M059J (cell line): ENCODE data around the gene CUX1. TPM values are rescaled to one million over a fixed set of nuclear protein-coding genes. Genes with fewer than 3 reads are reported as not detected.
"Not testable (repeated sequence)": the region's sequence is repeated elsewhere in the genome, so short reads cannot be mapped to it uniquely, and the experiment has no call there.

Experiments
- DNase-seq: peaks from one replicate; pipeline ENCODE4 v3.0.0-alpha.2; 2012; ENCODE audit warnings: low read depth
- total RNA-seq: library from RNA; depleted of rRNA; stranded (reverse); fragments of >200 nt; shearing (Covaris generic); gene quantifications from 2 replicates; pipeline ENCODE4 v1.2.3, GENCODE V29; 2014

CUX1 gene
- total RNA-seq, 1 experiment from 2014 or later, result 51.9 TPM

DNA sequence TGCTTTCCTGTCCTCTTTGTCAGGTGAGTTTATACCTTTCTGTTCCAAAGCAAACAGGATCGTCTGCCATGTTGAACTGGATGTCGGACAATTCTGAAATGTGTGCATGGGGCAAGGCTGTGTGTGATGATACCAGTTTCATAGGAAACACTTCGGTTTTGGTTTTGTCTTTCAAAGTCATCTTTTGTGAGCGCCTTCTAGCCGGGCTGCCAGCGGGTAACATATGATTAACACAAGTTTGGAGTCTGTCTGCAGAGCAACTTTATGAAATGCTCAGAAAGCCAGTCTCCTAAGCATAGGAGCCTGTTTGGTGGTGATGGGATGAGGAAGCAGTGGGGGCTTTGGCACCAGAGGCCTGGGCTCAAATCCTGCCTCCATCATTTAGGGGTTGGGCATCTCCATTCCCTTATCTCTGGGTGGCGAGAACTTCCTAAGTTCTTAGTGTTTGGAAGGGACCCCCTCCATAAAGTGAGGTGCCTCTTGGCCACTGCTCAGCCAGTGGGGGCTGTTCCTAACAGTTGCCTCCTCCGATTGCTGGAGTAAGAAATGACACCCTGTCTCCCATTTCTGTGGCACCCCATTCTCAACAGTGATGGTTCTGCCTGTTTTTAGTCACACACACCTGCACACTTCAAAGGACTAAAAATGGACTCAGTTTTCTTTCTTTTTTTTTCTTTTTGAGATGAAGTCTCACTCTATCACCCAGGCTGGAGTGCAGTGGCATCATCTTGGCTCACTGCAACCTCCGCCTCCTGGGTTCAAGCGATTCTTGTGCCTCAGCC, 36.8 kb downstream of the CUX1 start:
- DNase-seq, result no peak

DNA sequence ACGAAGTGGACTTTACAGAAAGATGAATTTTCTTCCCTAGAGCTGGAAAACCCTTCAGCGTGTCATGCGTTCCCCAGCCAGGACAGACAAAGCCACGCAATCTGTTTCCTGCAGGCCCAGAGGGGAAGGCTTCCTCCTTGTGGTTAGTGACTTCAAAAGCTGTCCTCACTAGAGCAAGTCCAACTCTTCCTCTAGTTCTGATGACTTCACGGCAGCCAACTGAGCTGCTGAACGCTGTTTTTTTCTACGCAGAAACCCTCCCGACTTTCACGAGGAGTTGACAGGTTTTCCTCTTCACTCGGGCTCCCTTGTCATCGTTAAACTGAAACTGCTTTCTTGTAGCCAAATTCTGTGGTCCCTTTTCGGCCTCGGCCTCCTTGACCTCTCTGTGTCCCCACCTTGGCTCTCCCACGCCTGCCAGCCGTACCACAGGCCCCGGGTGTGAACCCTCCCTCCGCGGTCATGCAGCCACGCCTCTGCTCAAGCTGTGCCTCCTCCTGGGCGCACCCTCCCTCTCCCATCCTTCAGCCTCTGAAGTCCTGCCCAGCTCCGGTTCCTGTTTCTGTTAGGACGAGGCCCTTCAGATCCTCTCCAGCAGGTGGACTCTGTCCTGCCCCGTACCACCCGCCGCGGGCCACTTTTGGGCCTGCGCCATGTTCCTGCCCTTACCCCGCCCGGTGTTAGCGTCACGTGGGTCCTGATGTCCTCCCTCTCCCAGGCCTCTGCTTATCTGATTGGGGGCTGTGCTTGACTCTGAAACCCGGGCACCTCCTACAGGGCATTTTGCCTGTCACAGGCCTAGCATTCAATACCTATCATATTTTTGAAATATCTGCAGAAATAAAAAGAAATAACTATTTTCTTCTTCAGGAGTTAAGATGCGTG, 39.3 kb downstream of the CUX1 start:
- no peak for DNase-seq

DNA sequence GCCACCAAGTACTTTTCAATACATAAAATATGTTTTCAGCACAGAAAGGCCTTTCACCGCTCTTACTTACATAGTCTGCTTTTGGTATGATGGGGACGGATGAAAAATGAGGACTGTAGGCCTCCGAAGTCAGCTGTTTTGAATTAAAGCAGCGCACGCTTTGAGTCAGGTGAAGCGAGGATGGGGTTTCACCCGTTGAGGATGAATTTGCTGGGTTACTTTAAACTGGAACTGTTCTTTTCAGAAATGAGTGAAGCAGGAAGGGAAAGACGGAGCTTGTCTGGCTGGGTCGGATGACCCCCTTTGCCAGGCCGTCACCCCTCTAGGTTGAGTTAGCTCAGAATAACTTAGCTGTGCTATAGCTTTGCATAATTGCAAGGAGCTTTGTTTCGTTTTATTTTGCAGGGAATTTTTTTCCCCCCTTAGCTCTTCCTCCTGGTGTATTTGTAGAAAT, 40.0 kb downstream of the CUX1 start:
- DNase-seq, result no peak

DNA sequence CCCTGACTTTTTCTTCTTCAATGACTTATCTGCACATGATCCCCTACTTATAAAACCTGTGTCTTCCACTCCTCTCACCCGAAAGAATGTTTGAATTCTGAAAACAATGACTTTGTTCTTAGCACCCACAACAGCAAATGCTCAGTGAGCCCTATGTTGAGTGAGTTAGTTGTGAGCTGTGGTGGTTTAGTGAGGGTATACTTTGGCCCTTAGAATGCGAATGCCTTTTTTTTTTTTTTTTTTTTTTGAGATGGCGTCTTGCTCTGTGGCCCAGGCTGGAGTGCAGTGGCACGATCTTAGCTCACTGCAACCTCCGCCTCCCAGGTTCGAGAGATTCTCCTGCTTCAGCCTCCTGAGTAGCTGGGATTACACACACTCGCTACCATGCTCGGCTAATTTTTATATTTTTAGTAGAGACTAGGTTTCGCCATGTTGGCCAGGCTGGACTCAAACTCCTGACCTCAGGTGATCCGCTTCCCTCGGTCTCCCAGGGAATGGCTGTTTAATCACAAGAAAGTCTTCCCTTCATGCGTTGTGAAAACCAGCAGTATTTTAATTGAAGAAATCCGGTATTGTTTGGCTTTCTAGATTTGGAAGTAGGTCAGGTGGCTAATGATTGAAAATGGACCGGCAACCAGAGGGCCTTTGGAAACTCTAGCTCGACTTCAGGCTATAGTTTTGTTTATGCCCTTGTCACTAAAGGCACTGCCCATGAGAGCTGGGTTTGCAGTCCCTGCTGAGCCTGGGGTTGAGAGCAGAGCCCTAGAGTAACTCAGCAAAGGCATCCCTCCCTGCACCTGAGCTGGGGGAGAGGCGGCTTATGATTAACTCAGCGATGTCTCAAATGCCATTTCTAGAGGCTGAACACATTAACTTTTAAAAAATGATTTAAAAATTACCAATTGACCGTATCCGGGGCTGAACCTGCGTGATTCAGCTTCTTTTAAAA, 41.3 kb downstream of the CUX1 start:
- DNase-seq, result no peak

DNA sequence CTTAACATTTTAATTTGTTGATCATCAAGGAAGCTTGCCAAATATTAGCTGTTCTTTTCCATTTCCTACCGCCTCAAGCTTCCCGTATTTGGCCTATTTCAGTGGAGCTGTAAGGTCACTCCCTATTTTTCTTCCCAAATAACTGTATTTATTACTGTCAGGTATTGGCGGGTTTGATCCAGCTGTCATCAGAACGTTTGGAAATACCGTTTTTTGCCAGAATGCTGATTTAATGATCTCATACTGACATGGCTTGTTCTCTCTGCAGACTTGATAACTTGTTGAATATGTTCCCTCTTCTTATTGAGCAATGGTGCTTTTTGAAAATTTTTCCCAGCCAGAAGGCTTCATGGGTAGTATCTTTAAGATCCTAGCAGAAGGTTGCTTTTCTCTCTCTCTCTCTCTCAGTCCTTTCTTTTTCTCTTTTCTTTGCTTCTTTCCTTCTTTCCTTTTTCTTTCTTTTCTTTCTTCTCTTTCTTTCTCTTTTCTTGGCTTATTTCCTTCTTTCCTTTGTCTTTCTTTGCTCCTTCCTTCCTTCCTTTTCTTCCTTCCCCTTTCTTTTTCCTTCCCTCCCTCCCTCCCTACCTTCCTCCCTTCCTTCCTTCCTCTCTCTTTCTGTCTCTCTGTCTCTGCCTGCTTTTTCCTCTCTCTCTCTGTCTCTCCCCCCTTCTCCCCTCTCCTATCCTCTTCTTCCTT, 42.1 kb downstream of the CUX1 start:
- no peak for DNase-seq

DNA sequence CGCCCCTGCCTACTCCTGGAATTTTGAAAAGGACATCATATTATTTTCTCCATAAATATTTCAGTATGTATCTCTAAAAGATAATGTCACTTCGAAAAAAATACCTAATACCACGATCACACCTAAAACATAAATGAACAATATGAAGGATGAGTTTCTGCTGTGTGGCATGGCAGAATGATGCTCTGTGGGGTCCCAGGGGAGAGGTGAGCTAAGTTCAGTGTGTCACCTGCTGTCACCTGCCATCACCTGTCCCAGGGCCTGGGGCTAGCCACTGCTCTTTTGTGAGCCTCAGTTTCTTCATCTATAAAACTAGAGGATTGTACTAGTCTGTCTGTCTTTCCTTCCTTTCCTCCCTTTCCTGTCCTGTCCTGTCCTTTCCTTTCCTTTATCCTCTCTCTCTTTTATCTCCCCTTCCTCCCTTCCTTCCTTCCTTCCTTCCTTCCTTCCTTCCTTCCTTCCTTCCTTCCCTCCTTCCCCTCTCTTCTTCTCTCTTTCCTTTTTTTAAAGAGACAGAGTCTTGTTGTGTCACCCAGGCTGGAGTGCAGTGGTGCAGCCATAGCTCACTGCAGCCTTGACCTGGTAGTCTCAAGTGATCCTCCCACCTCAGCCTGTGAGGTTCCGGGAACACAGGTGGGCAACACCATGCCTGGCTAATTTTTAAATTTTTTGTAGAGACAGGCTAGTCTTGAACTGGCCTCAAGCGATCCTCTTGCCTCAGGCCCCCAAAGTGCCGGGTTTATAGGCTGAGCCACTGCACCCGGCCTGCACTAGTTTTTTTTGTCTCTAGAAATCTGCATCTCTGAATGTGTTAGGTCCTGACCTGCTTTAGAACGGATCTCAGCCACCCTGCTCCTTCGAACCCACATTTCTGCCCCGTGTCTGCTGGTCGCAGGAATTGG, 43.1 kb downstream of the CUX1 start:
- no peak for DNase-seq

DNA sequence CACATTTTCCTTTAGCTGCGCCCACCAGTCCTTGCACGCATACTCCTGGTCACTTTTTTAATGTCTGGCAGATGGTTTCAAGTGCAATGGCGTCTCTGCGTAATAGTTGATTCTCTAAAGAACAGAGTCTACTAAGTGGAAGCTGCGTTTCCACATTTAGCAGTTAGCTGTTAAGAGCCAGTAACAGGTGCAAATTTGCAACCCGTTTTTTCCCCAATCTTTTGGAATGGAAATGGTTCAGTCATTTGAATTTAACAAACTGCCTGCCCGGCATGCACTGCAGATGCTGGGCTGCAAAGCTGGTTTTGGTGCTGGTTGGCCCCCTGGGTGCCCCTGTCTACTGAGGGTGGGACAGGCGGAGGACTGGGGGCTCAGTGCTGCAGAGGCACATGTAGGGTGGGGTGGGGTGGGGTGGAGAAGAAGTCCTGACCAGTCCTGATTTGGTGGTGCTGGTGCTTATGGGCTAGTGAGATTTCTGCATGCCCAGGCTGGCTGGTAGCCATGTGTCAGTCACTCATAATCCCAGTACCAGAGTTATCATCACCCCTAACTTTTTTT, 43.9 kb downstream of the CUX1 start:
- no peak for DNase-seq

DNA sequence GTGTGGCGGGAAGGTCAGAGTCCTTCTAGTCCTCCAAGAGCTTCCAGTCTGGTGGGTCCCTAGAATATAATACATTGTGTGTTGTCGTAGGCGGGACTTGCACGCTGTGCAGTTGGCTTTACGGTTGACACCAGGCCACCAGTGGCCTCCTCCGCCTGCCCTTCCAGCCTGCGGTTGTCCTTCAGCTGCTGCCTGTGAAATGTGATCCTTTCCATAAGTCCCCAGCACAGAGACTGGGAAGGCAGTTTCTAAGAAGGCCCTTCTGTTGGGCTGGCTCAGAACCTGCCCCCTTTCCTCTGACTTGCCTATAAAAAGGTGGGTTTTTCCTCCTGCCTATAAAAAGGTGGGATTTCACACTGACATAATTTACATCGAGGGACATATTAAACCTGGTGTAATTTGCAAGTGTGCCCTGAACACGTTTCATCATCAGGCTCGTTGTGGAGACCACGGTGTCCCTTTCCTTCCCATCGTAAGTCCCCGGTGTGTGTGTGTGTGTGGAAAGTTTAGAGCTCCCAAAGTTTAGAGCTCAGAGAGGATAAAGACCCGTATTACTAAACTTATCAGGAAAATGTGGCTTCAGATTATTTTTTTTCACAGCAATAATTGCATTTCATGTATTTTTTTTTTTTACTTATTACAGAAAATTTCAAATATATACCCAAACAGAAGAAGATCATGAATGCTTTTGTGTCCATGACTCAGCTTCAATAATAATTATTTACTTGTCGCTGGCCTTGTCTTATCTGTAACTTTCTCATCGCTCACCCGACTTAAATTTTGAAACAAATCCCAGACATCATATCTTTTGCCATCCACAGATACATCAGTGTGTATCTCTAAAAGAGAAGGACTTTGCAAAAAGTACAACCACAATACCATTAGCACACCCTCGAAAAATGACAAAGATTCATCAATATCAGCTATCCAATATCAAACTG, 45.1 kb downstream of the CUX1 start:
- no peak for DNase-seq

DNA sequence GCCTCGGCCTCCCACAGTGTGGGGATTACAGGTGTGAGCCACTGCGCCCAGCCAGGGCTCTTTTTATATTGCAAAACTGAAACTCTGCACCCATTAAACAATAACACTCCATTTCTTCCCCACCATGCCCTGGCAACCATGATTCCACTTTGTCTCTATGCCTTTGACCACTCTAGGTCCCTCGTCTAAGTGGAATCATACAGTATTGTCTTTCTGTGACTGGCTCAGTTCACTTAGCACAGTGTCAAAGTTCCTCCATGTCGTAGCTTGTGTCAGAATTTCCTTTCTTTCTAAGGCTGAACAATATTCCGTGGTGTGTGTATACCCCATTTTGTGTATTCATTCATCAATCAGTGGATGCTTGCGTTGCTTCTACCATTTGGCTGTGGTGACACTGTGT, 46.2 kb downstream of the CUX1 start:
- no peak for DNase-seq

DNA sequence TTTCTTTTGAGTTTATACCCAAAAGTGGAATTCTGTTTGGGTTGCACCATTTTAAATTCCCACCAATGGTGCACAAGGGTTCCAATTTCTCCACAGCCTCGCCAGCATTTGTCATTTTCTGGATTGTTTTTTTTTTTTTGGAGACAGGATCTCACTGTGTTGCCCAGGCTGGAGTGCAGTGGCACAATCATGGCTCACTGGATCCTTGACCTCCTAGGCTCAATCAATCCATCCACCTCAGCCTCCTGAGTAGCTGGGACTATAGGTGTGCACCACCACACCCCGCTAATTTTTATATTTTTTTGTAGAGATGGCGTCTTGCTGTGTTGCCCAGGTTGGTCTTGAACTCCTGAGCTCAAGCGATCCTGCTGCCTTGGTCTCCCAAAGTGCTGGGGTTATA, 46.6 kb downstream of the CUX1 start:
- no peak for DNase-seq

DNA sequence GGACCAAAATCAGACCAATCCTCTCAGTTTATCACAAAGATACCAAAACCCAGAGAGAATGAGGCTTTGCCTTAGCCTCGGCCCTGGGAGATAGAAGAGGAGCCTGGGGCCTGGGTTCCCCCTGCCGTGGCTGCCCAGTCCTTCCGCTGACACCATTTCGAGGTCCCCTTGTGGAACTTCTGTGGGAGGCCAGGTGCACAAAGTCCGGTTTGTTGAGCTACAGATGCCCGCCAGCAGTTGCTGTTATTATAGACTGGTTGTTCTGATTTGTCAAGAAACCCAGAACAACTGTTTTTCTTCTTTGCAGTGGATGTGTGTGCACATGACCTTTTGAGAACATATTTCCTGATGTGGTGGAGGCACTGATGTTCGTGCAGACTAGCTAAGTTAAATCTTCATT, 47.6 kb downstream of the CUX1 start:
- DNase-seq, result no peak

DNA sequence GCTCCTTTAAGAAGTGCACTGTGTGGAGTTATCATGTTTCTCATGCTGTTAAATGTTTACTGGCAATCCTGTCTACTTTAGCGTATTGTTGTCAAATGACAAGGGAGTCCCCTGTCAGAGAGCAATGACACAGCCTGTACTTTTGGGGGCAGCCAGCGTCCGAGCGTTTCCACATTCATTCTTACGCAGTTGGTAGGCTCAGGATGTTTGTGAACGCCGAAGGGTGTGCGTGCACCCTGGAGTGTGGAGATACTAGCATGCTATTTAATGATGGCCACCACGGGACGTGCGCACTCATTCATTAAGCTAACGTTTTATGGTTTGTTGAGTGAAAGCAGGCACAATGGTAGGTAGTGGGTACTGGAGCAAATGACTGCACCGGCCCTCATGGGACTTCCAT, 48.0 kb downstream of the CUX1 start:
- no peak for DNase-seq

DNA sequence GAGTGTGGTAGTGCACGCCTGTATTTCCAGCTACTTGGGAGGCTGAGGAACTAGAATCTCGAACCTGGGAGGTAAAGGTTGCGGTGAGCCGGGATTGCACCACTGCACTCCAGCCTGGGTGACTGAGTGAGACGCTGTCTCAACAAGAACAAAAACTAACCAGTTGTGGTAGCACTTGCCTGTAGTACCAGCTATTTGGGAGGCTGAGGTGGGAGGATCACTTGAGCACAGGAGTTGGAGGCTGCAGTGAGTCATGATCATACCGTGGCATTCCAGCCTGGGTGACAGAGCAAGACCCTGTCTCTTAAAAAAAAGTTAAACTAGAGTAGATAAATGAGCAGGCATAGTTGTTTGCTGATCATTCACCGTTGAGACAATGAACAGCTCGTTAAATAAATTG, 48.9 kb downstream of the CUX1 start:
- no peak for DNase-seq

DNA sequence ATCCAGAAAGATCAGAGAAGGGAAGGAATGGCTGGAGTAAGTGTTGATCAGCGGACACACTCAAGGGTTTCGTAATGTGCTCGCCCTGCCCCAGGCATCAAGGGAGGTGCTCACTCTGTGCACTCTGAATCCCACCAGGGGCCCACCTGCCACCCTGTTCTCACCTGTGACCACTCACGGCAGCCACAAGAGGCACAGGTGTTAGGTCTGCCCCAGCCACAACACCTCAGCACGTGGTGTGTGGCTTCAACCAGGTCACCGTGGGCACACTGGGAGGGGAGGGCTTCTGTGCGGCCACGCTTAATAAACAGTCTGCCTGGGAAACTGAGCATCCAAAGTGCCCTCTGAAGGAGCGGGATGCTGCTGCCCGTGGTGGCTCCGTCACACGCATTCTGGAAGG, 49.8 kb downstream of the CUX1 start:
- DNase-seq, result no peak

DNA sequence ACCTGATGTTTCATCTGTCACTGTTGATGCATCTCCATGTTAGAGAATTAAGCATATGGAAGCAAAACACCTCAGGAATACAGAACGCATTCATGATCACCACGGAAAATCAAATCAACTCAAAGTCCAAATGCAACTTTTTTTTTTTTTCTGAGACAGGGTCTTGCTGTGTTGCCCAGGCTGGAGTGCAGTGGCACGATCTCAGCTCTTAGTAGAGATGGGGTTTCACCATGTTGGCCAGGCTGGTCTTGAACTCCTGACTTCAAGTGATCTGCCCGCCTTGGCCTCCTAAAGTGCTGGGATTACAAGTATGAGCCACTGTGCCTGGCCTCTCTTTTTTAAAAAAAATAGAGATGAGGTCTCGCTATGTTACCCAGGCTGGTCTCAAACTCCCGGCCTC, 50.3 kb downstream of the CUX1 start:
- DNase-seq, result not testable (repeated sequence)

DNA sequence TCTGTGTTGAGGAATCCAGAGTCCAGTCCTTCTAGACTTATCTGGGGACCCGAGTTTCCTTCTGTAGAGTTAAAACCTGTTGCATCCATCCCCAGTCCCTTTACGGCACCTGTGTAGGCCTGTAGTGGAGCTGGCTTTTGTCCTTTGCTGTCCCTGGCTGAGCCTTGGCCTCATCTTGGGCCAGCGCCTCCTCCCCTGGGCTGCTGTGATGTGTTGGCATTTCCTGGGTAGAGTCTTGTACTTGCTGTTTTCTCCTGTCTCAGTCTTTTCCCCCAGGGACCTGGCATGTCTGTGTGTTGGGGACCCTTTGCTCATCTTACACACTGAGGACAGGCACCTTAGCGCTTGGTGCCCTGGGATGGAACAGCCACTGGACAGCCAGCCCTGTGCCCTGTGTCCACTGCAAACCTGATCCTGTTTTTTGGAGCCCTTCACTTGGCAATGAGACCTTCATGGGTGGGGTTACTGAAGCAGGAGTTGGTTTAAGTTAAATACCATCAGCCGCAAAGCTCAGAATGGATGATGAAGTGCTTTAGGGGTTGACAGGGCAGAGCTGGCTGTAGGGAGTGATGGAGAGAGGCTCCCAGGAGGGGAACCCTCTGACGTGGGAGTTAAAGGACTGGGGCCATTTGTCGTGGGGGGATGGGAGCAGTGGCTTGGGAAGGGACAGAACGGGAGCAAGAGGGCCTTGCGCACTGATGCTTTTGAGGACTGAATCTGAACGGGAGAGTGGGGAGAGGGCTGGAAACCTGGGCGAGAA, 50.9 kb downstream of the CUX1 start:
- DNase-seq, result no peak

DNA sequence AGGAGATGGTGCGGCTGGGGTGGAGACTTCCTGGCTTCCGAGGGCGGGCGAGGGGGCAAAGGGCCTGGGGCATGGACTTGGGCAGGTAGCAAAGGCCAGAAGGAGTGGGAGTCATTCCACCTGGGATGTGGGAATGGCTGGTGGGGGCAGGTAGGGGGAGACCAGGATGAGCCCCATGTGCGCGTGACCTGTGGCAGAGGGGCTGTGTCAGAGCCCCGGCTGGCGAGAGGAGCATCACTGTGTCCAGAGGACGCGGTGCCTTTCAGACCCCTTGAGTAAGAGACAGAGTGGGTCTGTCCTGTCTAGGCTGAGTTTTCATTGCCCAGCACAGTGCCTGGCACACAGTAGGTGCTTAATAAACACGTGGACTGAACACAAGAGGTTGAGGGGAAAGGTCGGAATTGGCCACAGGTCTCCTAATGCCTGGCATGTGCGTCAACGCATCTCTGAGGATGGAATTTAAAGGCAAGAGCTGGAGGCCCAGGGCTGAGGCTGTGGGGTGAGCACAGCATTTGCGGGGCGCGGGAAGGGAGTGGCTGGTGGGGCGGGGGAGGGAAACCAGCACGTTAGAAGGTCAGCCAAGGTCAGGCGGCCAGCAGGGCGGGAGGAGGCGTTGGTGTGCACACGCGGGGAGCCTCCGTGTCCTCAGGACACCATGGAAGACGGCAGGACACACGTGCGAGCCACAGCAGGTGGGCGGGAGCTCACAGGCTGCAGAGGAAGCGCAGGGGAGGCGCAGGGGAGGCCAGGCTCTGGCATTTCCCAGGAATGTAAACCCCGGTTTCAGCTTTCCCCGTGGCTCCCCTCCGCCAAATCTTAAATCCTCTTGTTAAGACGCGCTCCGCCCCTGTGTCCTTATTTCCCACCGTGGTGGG, 51.8 kb downstream of the CUX1 start:
- no peak for DNase-seq
